CD14-positive monocyte (primary cell): ENCODE data around the gene AFDN. TPM values are rescaled to one million over a fixed set of nuclear protein-coding genes. Genes with fewer than 3 reads are reported as not detected.

Source experiments
- DNase-seq, 3 donors: peaks; one replicate each; pipeline ENCODE4 v3.0.0-alpha.2; 2011 to 2022
- H2AFZ ChIP-seq: 2 replicates; pipeline ENCODE4 v1.6.0; 2012; ENCODE audit warnings: mild to moderate bottlenecking, low read depth, low read length, inconsistent platforms; ENCODE audit not compliant: insufficient read depth, poor library complexity, severe bottlenecking
- H3K27ac ChIP-seq, 2 donors: 1 replicate in 1 of 2; 2 replicates in 1 of 2; pipeline ENCODE4 v1.5.1; 2012 to 2013; ENCODE audit warnings: low read length in 2 of 2, control low read depth in 1 of 2, inconsistent platforms in 1 of 2, low read depth in 1 of 2, mild to moderate bottlenecking in 1 of 2
- H3K27me3 ChIP-seq, 2 donors: one replicate each; pipeline versions ENCODE4 v1.6.0 to v1.6.1; 2011 to 2013; ENCODE audit warnings: low read length in 2 of 2; ENCODE audit not compliant: control insufficient read depth in 2 of 2, insufficient read depth in 2 of 2
- H3K36me3 ChIP-seq, 2 donors: replicated peaks in 1 of 2; 1 replicate in 1 of 2; 2 replicates in 1 of 2; pipeline versions ENCODE4 v1.5.1 to v1.6.1; 2012 to 2013; ENCODE audit warnings: low read length in 2 of 2, control low read depth in 1 of 2, inconsistent platforms in 1 of 2, mild to moderate bottlenecking in 1 of 2; ENCODE audit not compliant: insufficient read depth in 2 of 2, control insufficient read depth in 1 of 2
- H3K4me1 ChIP-seq, 2 donors: 1 replicate in 1 of 2; 2 replicates in 1 of 2; pipeline versions ENCODE4 v1.5.1 to v1.6.1; 2012 to 2013; ENCODE audit warnings: low read length in 2 of 2, control low read depth in 1 of 2, inconsistent platforms in 1 of 2, mild to moderate bottlenecking in 1 of 2, moderate library complexity in 1 of 2; ENCODE audit not compliant: insufficient read depth in 2 of 2, control insufficient read depth in 1 of 2
- H3K4me2 ChIP-seq: replicated peaks from 2 replicates; pipeline ENCODE3; 2012; ENCODE audit warnings: low read length, moderate library complexity, mild to moderate bottlenecking; ENCODE audit not compliant: poor library complexity, severe bottlenecking; ENCODE audit errors: extremely low read depth
- H3K4me3 ChIP-seq, 3 experiments: fragments of 200-600 bp in 1 of 3; sonication (generic) in 1 of 3; replicated peaks in 1 of 3; 1 replicate in 2 of 3; 2 replicates in 1 of 3; pipeline ENCODE4 v1.5.1; 2011 to 2013; ENCODE audit warnings: low read length in 3 of 3, mild to moderate bottlenecking in 3 of 3, control low read depth in 2 of 3, low read depth in 2 of 3, inconsistent platforms in 1 of 3, moderate library complexity in 1 of 3
- H3K79me2 ChIP-seq: 2 replicates; pipeline ENCODE4 v1.6.0; 2012; ENCODE audit warnings: mild to moderate bottlenecking, control low read depth, inconsistent platforms, low read length, moderate library complexity; ENCODE audit not compliant: insufficient read depth
- H3K9ac ChIP-seq: 2 replicates; pipeline ENCODE4 v1.6.0; 2017; ENCODE audit warnings: low read length, mild to moderate bottlenecking; ENCODE audit not compliant: insufficient read depth, poor library complexity, severe bottlenecking
- H3K9me3 ChIP-seq, 2 donors: replicated peaks in 1 of 2; 1 replicate in 1 of 2; 2 replicates in 1 of 2; pipeline versions ENCODE4 v1.5.1 to v1.6.1; 2012 to 2013; ENCODE audit warnings: low read length in 2 of 2, control low read depth in 1 of 2; ENCODE audit not compliant: control insufficient read depth in 1 of 2, insufficient read depth in 1 of 2
- H4K20me1 ChIP-seq: 2 replicates; pipeline ENCODE4 v1.6.0; 2012; ENCODE audit warnings: mild to moderate bottlenecking, low read length, control low read depth, moderate library complexity; ENCODE audit not compliant: insufficient read depth
- H3K27ac Mint-ChIP-seq, 7 donors: one replicate each; pipeline ENCODE4 v1.8.0; 2020; ENCODE audit warnings: mild to moderate bottlenecking in 7 of 7, mixed read lengths in 7 of 7, moderate library complexity in 6 of 7, inconsistent platforms in 2 of 7
- H3K27me3 Mint-ChIP-seq, 3 donors: one replicate each; pipeline ENCODE4 v1.8.0; 2021 to 2022; ENCODE audit warnings: low read depth in 3 of 3, mild to moderate bottlenecking in 3 of 3, mixed read lengths in 3 of 3, moderate library complexity in 3 of 3, inconsistent platforms in 1 of 3
- H3K36me3 Mint-ChIP-seq, 2 donors: one replicate each; pipeline ENCODE4 v1.8.0; 2020; ENCODE audit warnings: mixed read lengths in 2 of 2, inconsistent platforms in 1 of 2, mild to moderate bottlenecking in 1 of 2
- H3K4me1 Mint-ChIP-seq: one replicate; pipeline ENCODE4 v1.8.0; 2020; ENCODE audit warnings: mild to moderate bottlenecking, mixed read lengths
- H3K4me3 Mint-ChIP-seq, 2 donors: one replicate each; pipeline ENCODE4 v1.8.0; 2020; ENCODE audit warnings: mild to moderate bottlenecking in 2 of 2, mixed read lengths in 2 of 2, moderate library complexity in 1 of 2
- H3K9me3 Mint-ChIP-seq, 7 donors: one replicate each; pipeline ENCODE4 v1.8.0; 2020 to 2022; ENCODE audit warnings: mixed read lengths in 7 of 7, mild to moderate bottlenecking in 6 of 7, moderate library complexity in 6 of 7, inconsistent platforms in 2 of 7
- WGBS: methylation state at CpG from one replicate; pipeline ENCODE4 v1.1.5; 2013; ENCODE audit warnings: missing lambda C conversion rate; ENCODE audit not compliant: insufficient coverage; 5-methylcytosine and 5-hydroxymethylcytosine counted together
- intact Hi-C, 2 donors: fragments of 100-400 bp; cut with micrococcal nuclease; formaldehyde crosslinking; loops; one replicate each; pipeline versions ENCODE4 v1.15.0 to v1.15.1; 2023
- polyA plus RNA-seq, 3 donors: library from polyadenylated mRNA; depleted of rRNA in 1 of 3; unstranded in 2 of 3; stranded (reverse) in 1 of 3; fragments of 300-500 nt in 2 of 3; fragments of >200 nt in 1 of 3; fragmentation: Illumina TruSeq in 2 of 3; gene quantifications; 1 replicate in 2 of 3; 2 replicates in 1 of 3; pipeline ENCODE4 v1.2.3, GENCODE V29; 2012 to 2021
- TF ChIP-seq, protein P1 (sequence below): fragments of 200-600 bp; IDR thresholded peaks from one replicate; pipeline ENCODE4 v1.8.0; 2022; ENCODE audit warnings: antibody characterized with exemption, mild to moderate bottlenecking

The AFDN gene
- polyA plus RNA-seq, 3 donors: 0.03 to 1.5 TPM; not detected in 1

DNA sequence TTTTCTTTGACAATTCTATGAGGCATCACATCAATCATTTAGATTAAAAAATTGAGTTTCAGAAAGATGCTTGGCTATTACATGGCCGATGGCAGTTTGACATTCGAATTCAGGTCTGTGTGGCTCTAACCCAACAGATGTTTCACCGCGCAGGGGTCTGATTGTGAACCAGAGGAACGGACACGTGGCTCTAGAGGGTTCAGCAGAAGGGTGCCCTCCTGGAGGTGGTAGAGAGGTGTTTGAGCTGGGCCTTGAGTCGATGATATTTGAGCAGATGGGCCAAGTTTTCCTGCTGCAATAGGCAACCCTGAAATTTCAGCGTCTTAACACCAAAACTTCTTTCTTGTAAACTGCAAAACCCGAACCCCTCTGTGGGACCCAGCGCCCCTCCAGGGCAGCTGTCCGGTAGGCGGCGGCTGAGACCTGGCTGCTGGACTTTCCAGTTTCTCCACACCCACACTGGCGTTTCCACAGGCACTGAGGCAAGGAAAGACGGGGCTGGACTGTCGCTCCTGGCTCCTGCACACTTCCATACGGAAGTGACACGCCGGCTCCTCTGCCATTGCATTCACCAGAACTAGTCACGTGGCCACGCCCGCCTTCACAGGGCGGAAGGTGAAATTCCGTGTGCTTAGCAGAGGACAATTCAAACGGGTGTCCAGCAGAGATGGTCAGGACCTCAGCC is 11.3 kb upstream of the AFDN start:
- DNase-seq: peak in 1 of 3 donors; percentile 14
- 85% methylated on average over 23 of the region's 25 CpGs for WGBS
- H3K27ac ChIP-seq: no peak overlapping the region
- intact Hi-C loops: no loop called here
- no peaks in the 10 kb centered on the region for H4K20me1 ChIP-seq
- no peak overlapping the region for H3K9ac ChIP-seq
- no peaks in the 10 kb centered on the region for H3K9me3 ChIP-seq
- H3K4me3 Mint-ChIP-seq: peak overlapping the region; percentile 45 to 80
- H3K4me2 ChIP-seq: no peak overlapping the region
- H3K27me3 Mint-ChIP-seq: peaks cover 17 to 45% (median 19%) of the 10 kb centered on the region in 3 donors
- peaks cover 2 to 29% of the 10 kb centered on the region in 2 donors for H3K27me3 ChIP-seq
- H2AFZ ChIP-seq: no peak overlapping the region
- no peak overlapping the region for H3K27ac Mint-ChIP-seq
- H3K79me2 ChIP-seq: no peaks in the 10 kb centered on the region
- no peaks in the 10 kb centered on the region for H3K4me1 Mint-ChIP-seq
- H3K9me3 Mint-ChIP-seq: peaks cover 0 to 4% (median 0%) of the 10 kb centered on the region in 7 donors
- H3K4me3 ChIP-seq: no peak overlapping the region
- no peaks in the 10 kb centered on the region for H3K36me3 Mint-ChIP-seq
- H3K4me1 ChIP-seq: no peaks in the 10 kb centered on the region
- TF ChIP-seq, protein P1, sequence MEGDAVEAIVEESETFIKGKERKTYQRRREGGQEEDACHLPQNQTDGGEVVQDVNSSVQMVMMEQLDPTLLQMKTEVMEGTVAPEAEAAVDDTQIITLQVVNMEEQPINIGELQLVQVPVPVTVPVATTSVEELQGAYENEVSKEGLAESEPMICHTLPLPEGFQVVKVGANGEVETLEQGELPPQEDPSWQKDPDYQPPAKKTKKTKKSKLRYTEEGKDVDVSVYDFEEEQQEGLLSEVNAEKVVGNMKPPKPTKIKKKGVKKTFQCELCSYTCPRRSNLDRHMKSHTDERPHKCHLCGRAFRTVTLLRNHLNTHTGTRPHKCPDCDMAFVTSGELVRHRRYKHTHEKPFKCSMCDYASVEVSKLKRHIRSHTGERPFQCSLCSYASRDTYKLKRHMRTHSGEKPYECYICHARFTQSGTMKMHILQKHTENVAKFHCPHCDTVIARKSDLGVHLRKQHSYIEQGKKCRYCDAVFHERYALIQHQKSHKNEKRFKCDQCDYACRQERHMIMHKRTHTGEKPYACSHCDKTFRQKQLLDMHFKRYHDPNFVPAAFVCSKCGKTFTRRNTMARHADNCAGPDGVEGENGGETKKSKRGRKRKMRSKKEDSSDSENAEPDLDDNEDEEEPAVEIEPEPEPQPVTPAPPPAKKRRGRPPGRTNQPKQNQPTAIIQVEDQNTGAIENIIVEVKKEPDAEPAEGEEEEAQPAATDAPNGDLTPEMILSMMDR: no peak
- H3K36me3 ChIP-seq: no peaks in the 10 kb centered on the region

DNA sequence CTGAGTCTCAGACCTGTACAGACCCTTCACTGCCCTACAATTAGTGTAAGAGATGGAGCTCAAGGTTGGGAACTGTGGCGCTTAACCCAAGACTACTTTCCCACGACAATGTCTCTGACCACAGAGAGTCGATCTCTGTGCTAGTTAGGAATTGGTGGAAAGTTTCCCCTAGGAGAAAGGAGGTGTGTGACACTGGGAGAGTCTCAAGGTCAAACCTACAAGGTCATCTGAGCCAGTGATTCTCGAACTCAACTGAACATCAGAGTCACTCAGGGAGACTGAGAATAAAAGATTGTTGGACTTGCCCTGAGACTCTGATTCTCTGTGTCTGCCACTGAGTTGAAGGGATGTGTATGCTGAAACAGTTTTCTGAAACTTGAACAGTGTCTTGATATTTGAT is 9.7 kb upstream of the AFDN start:
- no peak overlapping the region for H3K4me3 Mint-ChIP-seq
- WGBS: 100% methylated on average over 3 of the region's 4 CpGs
- intact Hi-C loops: no loop called here
- H3K4me1 Mint-ChIP-seq: no peaks in the 10 kb centered on the region
- H3K36me3 ChIP-seq: no peaks in the 10 kb centered on the region
- H3K9me3 Mint-ChIP-seq: peaks cover 0 to 4% (median 0%) of the 10 kb centered on the region in 7 donors
- H3K27me3 ChIP-seq: peaks cover 3 to 25% of the 10 kb centered on the region in 2 donors
- H3K4me2 ChIP-seq: no peak overlapping the region
- H3K27ac Mint-ChIP-seq: no peak overlapping the region
- H4K20me1 ChIP-seq: no peaks in the 10 kb centered on the region
- no peaks in the 10 kb centered on the region for H3K79me2 ChIP-seq
- no peak for DNase-seq
- H3K9ac ChIP-seq: no peak overlapping the region
- no peak overlapping the region for H3K4me3 ChIP-seq
- H3K4me1 ChIP-seq: no peaks in the 10 kb centered on the region
- H3K9me3 ChIP-seq: no peaks in the 10 kb centered on the region
- TF ChIP-seq, protein P1: no peak
- no peaks in the 10 kb centered on the region for H3K36me3 Mint-ChIP-seq
- no peak overlapping the region for H3K27ac ChIP-seq
- no peak overlapping the region for H2AFZ ChIP-seq
- H3K27me3 Mint-ChIP-seq: peaks cover 18 to 47% (median 19%) of the 10 kb centered on the region in 3 donors
